Ascending aorta (tissue), 2 donors: ENCODE data around the gene ATOH8. TPM values are rescaled to one million over a fixed set of nuclear protein-coding genes. Genes with fewer than 3 reads are reported as not detected.

Source experiments
- DNase-seq, 2 donors: peaks; one replicate each; pipeline ENCODE4 v3.0.0-alpha.2; 2019; ENCODE audit warnings: low spot score in 2 of 2
- H3K27ac ChIP-seq, 2 donors: fragments of 200-600 bp; sonication (generic); one replicate each; pipeline ENCODE4 v1.5.1; 2016 to 2017; ENCODE audit warnings: mild to moderate bottlenecking in 1 of 2
- H3K27me3 ChIP-seq: fragments of 200-600 bp; sonication (generic); one replicate; pipeline ENCODE4 v1.5.1; 2017
- H3K36me3 ChIP-seq, 2 donors: fragments of 200-600 bp; sonication (generic); one replicate each; pipeline ENCODE4 v1.5.1; 2016
- H3K4me1 ChIP-seq, 2 donors: fragments of 200-600 bp; sonication (generic); one replicate each; pipeline ENCODE4 v1.5.1; 2016 to 2017; ENCODE audit warnings: mild to moderate bottlenecking in 1 of 2
- H3K4me3 ChIP-seq, 2 donors: fragments of 200-600 bp; sonication (generic); one replicate each; pipeline ENCODE4 v1.5.1; 2016 to 2017; ENCODE audit warnings: mild to moderate bottlenecking in 1 of 2
- H3K9me3 ChIP-seq, 2 donors: fragments of 200-600 bp; sonication (generic); one replicate each; pipeline ENCODE4 v1.5.1; 2016
- CTCF ChIP-seq, 3 experiments: fragments of 200-600 bp in 2 of 3; fragments of 450-650 bp in 1 of 3; sonication (generic) in 2 of 3; IDR thresholded peaks; one replicate each; pipeline ENCODE4 v1.5.1; 2016 to 2019; ENCODE audit warnings: antibody characterized with exemption in 3 of 3, mild to moderate bottlenecking in 1 of 3, moderate library complexity in 1 of 3
- intact Hi-C: fragments of 100-400 bp; cut with DNase I; formaldehyde crosslinking; loops from one replicate; pipeline ENCODE4 v1.15.1; 2023
- total RNA-seq: library from RNA; depleted of rRNA; stranded (reverse); fragments of >200 nt; gene quantifications from one replicate; pipeline ENCODE4 v1.1.0, GENCODE V29; 2016

Gene ATOH8
- total RNA-seq, 1 donor from 2014 or later: 239 TPM

GRCh38 chr2:85770786-85771409, 17.1 kb downstream of the ATOH8 start:
- TF ChIP-seq CTCF (IDR thresholded peaks at IDR 0.05): no peak
- Histone ChIP-seq H3K27me3 (no peaks in the 10 kb centered on the region), H3K27ac (peak overlapping the region; percentile 80 to 93), H3K4me3 (peak overlapping the region in 1 of 2 donors; percentile 50), H3K4me1 (peaks cover 68 to 89% of the 10 kb centered on the region in 2 donors), H3K36me3 (peaks cover 14 to 82% of the 10 kb centered on the region in 2 donors), H3K9me3 (no peaks in the 10 kb centered on the region)
- no peak for DNase-seq
- intact Hi-C loops: no loop called here

- no peaks in the 10 kb centered on the region for H3K9me3 ChIP-seq
- H3K36me3 ChIP-seq: peaks cover 15 to 82% of the 10 kb centered on the region in 2 donors
- TF ChIP-seq CTCF (IDR thresholded peaks at IDR 0.05): no peak
- intact Hi-C loops: no loop called here
- H3K27ac ChIP-seq: peak overlapping the region; percentile 80 to 93
- peaks cover 64 to 92% of the 10 kb centered on the region in 2 donors for H3K4me1 ChIP-seq
- DNase-seq: no peak
- H3K4me3 ChIP-seq: peak overlapping the region in 1 of 2 donors; percentile 50
- no peaks in the 10 kb centered on the region for H3K27me3 ChIP-seq
Observed at GRCh38 chr2:85771486-85771885, 17.7 kb downstream of the ATOH8 start.

- peaks cover 64 to 93% of the 10 kb centered on the region in 2 donors for H3K4me1 ChIP-seq
- no peaks in the 10 kb centered on the region for H3K9me3 ChIP-seq
- peaks cover 10 to 82% of the 10 kb centered on the region in 2 donors for H3K36me3 ChIP-seq
- peak overlapping the region; percentile 85 to 93 for H3K27ac ChIP-seq
- peak overlapping the region in 1 of 2 donors; percentile 50 for H3K4me3 ChIP-seq
- peak in 1 of 3 experiments; percentile 8 for TF ChIP-seq CTCF (IDR thresholded peaks at IDR 0.05)
- intact Hi-C loops: loop anchor here (1.0 to 2.0 kb wide), 4 partner anchors 19 to 43 kb away; partner anchors contain the start of gene ATOH8
- H3K27me3 ChIP-seq: no peaks in the 10 kb centered on the region
- peak; percentile 93 to 99 for DNase-seq
Observed at GRCh38 chr2:85772019-85772745, 18.4 kb downstream of the ATOH8 start.

GRCh38 chr2:85772841-85773491, 19.2 kb downstream of the ATOH8 start:
- Histone ChIP-seq H3K9me3 (no peaks in the 10 kb centered on the region), H3K4me1 (peaks cover 64 to 95% of the 10 kb centered on the region in 2 donors), H3K4me3 (peak overlapping the region; percentile 41 to 50), H3K27ac (peak overlapping the region; percentile 85 to 93), H3K27me3 (no peaks in the 10 kb centered on the region), H3K36me3 (peaks cover 10 to 85% of the 10 kb centered on the region in 2 donors)
- DNase-seq: no peak
- no peak for TF ChIP-seq CTCF (IDR thresholded peaks at IDR 0.05)
- intact Hi-C loops: loop anchor here (1.0 to 2.0 kb wide), 4 partner anchors 19 to 44 kb away; partner anchors contain the start of gene ATOH8

- intact Hi-C loops: loop anchor here (2.0 kb wide), 1 partner anchor 39 kb away; no protein-coding TSS in a partner anchor
- peak overlapping the region in 1 of 2 donors; percentile 50 for H3K4me3 ChIP-seq
- no peak for DNase-seq
- H3K36me3 ChIP-seq: peaks cover 10 to 83% of the 10 kb centered on the region in 2 donors
- peak overlapping the region; percentile 85 to 93 for H3K27ac ChIP-seq
- no peak for TF ChIP-seq CTCF (IDR thresholded peaks at IDR 0.05)
- no peaks in the 10 kb centered on the region for H3K9me3 ChIP-seq
- H3K4me1 ChIP-seq: peaks cover 61 to 95% of the 10 kb centered on the region in 2 donors
- H3K27me3 ChIP-seq: no peaks in the 10 kb centered on the region
Observed at GRCh38 chr2:85773692-85774091, 19.9 kb downstream of the ATOH8 start.
